ENCODE measurements around the gene UQCC3. TPM values are rescaled to one million over a fixed set of nuclear protein-coding genes. Genes with fewer than 3 reads are reported as not detected.
A peak's percentile ranks its signal among the peaks of the same experiment; 100 is the strongest.

UQCC3 gene
- total and polyA plus RNA-seq, 9 of the 15 experiments (the other 6 are each of a cell fraction or from before 2014, with no cell fraction given) = 3.3 to 44.3 (median 8.0) TPM

GRCh38 chr11:62645946-62646824 is 25.3 kb upstream of the UQCC3 start, which contains the start of gene GANAB (continued):
- TF ChIP-seq TCF7 (IDR thresholded peaks at IDR 0.05; ENCODE audit: borderline replicate concordance) (0 out of 2 replicates have a peak, but pooled peaks have one; percentile 35), ZNF785 (CRISPR knock-in tag; IDR thresholded peaks at IDR 0.05) (no peak), ZBTB43 (CRISPR knock-in tag; IDR thresholded peaks at IDR 0.05) (no peak), SREBF1 (IDR thresholded peaks at IDR 0.05; ENCODE audit: borderline replicate concordance, low read depth, low read length) (no peak), GABPB1 (CRISPR knock-in tag; IDR thresholded peaks at IDR 0.05) (peak; percentile 82; the same call in 1 of the 2 replicates), SIN3A (IDR thresholded peaks at IDR 0.05; ENCODE audit: borderline replicate concordance in 2 of 2, control insufficient read depth in 1 of 2, low read depth in 2 of 2, low read length in 2 of 2) (peak in 1 of 2 experiments; percentile 75; a peak in 1 of 4 replicates), ZNF583 (CRISPR knock-in tag; IDR thresholded peaks at IDR 0.05) (0 out of 2 replicates have a peak, but pooled peaks have one; percentile 53), PKNOX1 (IDR thresholded peaks at IDR 0.05) (peak; percentile 86), SREBF2 (CRISPR knock-in tag; IDR thresholded peaks at IDR 0.05) (no peak), L3MBTL2 (IDR thresholded peaks at IDR 0.05) (peak; percentile 50; the same call in 1 of the 2 replicates), OTX1 (CRISPR knock-in tag; IDR thresholded peaks at IDR 0.05) (peak; percentile 51; the same call in 1 of the 2 replicates), DIDO1 (tag; IDR thresholded peaks at IDR 0.05; ENCODE audit: low read depth) (peak; percentile 45; the same call in 1 of the 2 replicates), HNRNPLL (IDR thresholded peaks at IDR 0.05; ENCODE audit: low read depth, low read length, poor library complexity, severe bottlenecking) (peak; percentile 62), RBM22 (IDR thresholded peaks at IDR 0.05; ENCODE audit: low read depth, low read length, poor library complexity, severe bottlenecking) (peak; percentile 85), ZBTB7A (IDR thresholded peaks at IDR 0.05; ENCODE audit: borderline replicate concordance, control insufficient read depth, low read depth, low read length) (peak; percentile 68; the same call in 1 of the 2 replicates), TAF7 (tag; IDR thresholded peaks at IDR 0.05) (peak; percentile 89), ZNF609 (CRISPR knock-in tag; IDR thresholded peaks at IDR 0.05; ENCODE audit: borderline replicate concordance) (peak; percentile 44; the same call in 1 of the 2 replicates)
